OCI-M2 (cell line): ENCODE data around the gene TAL2.
"Not testable (repeated sequence)": the region's sequence is repeated elsewhere in the genome, so short reads cannot be mapped to it uniquely, and the experiment has no call there.

ENCODE experiments used
- DNase-seq: peaks from one replicate; lab custom pipeline; 2025; ENCODE audit not compliant: unreplicated experiment; lab: John Stamatoyannopoulos, UW

TAL2 gene

DNA sequence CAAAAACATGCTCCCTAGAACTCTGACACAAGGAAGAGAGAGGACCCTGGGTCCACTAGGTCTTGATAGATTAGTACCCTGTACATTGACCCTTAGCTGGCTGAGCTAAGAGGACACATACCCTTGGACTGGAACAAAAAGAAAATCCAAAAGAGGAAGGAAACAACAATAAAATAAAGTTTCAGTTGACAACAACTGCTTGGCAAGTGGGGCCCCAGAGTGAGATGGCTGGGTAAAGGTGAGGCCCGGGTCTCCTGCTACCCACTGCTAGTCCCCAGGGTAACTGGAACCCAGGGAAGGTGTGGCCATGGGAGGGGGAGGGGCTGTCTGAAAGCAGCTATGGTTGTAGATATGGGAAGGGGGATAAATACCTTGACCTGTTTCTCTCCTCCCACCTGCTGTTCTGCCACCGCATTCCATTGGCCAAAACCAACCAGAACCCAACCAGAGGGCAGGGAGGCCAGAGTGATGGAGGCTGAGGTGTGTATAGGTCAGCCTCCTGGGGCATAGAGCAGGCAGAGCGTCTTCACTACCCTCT lies 11.7 kb downstream of the TAL2 start:
- no peak for DNase-seq

DNA sequence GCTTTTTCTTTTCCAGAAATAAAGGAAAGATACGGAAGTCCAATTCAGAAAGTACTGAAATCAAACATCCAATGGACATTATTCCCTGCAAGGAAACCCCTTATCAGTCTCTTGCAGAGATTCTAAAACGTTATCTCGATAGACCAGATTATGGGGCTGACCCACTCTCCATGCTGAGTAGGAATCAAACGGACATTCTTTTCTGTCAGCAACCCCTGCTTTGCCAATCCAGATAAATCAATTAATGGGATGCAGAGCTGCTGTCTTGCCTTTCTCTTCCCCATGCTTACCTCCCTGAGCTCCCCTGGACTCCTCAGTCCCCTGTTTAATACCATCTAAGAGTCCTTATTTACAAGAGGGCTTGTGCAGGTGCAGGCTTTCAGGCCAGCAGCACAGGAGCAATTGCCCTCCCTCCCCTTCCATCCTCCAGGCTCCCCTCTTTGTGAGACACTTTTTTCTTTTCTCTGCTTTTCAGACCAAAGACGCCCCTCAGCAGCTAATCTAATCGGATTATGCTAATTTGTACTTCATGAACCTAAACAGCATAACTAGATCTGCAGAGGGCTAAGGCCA lies 14.2 kb downstream of the TAL2 start:
- no peak for DNase-seq

DNA sequence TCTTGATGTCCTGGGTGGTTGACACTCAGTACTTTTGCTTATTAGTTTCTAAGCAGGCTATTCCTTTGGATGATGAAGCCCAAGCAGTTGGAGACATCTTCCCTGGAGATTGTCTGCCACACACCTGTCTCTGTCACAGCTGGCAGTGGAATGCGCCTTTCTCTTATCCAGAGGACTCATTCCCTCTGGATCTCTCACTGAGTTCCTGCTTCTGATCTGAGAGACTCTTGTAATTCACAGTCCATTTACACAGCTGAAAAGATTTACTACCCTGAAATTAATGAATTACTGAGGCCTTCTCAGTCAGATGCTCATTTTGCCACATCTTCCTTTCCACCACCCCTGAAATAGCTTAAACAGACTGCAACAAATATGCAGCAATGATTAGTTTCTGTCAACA lies 15.9 kb downstream of the TAL2 start:
- no peak for DNase-seq

DNA sequence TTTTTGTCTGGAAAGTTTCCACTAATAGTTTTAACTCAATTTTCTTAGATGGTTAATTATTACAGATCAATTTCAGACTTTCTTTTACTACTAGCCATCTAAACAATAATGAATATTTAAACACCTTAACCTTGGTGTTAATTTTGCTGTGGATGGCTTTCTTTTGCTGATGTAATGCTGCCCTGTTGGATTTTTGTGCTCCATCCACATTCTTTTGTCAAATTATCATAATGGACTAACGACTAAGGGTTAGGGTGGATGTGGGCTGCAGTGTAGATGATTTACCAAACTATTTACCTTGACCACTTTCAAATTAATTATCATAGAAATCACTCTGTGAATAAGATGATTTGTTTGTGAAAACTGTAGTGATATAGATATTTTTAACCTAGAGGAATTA lies 16.5 kb downstream of the TAL2 start:
- DNase-seq: no peak

DNA sequence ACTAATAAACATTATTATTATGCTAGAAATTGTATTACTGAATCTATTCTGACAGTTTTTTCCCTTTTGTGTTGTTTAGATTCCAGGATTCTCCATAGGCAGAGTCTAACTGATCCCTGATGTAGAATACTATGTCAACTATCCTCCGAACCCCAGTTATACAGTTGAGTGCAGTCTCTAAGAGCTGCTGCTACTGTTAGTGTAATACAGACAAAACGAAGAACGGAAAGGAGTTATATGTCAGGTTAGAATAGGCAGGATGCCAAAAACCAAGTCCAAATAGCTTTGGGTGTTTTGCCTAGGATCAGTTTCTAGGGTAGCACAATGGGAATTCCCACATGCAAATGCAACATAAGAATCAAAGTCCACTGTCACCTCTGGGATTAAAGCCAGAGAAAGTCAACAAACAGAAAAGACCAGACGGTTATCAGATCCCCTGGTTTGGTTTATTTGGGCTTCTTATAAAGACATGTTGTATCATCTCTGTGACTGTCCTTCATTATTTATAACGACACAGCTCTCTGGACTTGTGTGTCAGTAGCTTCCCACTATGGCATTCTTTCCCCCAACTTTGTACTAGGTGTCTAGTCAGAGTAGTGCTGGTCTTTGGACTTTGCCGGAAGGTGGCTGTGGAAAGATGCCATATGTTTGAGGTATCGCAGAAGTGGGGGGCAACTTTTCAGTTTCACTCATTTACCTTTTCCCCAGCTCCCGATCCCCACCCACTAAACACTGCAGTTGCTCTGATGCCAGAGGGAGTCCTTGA lies 17.2 kb downstream of the TAL2 start:
- DNase-seq: no peak

DNA sequence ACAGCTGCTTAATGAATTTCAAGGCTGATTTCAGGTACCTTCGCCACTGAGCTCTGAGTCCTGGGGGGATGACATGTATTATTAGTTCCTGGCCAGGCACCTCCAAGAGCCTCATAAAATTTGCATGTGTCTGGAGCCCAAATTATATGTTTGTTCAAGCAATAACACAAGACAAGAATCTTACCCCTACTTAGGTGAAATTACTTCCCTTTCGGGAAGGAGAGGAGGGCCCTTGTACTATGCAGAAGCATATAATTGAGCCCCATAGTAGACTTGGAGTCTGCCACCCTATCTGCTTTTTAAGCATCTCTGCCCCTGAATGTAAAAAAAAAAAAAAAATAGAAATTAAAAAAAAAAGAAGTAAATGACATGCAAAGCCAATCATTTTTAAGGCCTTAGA lies 19.1 kb downstream of the TAL2 start:
- no peak for DNase-seq

DNA sequence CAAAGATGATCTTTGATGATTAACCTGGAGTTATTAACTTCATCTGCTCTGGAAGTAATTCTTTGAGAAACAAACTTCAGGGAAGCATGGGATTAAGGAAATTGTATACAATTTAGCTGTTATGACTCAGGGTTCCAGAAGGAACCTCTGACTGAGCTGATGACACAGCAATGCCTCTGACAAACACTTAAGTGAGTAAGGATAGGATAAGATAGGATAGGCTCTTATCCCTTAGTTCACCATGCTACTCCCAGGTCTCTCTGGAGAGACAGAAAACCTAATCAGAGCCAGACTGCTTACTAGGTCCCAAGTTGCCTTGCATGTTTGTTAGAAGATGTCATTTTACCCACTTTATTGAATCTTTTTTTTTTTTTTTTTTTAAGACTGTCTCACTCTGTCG lies 19.5 kb downstream of the TAL2 start:
- DNase-seq: peak; percentile 23

DNA sequence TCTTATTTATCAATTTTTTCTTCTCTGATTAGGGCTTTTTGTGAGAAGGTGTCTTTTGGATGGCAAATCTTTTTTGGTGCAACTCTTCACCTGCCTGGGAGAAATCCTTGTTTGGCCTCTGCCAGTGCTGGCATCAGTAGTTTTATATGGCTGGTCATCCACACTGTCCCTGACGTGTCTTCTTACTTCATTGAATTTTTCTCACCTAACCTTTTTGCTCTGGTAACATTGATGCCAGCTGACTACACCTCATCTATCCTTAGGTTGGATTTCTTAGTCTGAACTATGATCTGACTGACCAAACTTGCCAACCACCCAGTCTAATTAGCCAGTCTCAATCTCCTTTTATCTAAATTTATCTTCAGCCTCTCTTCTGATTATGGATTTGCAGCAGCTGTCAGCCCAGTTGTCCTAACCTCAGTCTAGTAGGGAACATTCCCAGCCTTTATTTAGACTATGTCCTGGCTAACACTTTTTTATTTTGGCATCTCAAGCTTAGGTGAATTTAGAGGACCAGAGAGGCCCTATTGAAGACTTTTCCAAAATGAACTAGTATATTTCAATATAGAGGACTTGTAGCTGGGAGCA lies 21.5 kb downstream of the TAL2 start:
- no peak for DNase-seq

DNA sequence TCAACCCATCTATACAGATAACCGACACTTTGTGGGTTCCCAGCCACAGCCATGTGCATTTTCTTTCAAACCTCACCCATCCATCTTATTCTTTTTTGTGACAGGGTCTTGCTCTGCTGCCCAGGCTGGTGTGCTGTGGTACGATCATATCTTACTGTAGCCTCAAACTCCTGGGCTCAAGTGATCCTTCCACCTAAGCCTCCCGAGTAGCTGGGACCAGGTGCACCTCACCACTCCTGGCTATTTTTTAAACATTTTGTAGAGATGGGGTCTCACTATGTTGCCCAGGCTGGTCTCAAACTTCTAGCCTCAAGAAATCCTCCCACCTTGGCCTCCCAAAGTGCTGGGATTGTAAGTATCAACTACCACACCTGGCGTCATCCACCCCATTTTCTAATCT lies 24.7 kb downstream of the TAL2 start:
- DNase-seq: no peak

DNA sequence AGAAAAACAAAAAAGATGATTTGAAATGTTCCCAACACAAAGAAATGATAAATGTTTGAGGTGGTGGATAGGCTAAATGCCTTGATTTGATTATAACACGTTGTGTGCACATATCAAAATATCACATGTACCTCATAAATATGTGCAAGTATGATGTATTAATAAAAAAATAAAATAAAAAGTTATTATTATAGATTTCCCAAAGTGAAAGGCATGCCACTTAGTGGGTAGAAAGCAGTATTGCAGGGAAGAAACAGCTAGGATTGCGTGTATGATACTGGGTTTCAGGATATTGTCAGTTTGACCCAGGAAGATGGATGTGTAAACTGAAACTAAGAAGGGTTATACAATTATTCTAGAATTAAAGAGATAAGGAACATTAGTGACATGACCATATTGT lies 28.5 kb downstream of the TAL2 start:
- no peak for DNase-seq

DNA sequence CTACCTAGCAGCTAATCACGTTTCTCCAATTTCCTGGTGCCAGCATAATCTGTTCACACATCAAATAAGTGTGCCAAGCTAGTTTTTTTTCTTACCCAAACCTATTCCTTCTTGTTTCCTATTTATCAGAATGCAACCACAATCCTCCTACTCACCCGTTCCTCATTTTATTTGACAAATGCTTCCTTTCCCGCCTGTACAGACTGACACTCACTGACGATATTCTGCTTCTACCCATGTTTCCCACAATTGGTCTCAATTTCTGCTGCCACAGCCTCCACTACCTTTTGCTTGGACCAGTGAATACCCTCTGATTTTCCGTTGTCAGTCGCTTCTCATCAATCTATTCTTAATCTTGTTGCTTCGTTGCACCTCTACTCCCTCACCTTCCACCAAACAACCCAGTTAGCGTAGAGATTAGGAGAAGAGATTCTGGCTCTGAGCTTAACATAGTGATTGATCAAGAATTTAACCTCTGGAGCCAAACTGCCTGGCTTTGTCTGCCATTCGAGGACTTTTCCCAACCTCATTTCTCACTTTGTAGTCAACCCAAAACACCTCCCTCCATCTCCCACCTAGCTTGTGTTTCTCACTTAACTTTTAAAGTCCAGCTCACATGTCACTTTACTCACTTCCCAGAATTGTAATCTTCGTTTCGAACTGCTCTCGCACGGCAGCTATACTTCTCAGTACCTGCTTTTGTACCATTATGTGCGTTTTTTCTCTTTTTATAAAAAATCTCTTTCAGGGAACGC lies 31.4 kb downstream of the TAL2 start:
- DNase-seq: no peak

DNA sequence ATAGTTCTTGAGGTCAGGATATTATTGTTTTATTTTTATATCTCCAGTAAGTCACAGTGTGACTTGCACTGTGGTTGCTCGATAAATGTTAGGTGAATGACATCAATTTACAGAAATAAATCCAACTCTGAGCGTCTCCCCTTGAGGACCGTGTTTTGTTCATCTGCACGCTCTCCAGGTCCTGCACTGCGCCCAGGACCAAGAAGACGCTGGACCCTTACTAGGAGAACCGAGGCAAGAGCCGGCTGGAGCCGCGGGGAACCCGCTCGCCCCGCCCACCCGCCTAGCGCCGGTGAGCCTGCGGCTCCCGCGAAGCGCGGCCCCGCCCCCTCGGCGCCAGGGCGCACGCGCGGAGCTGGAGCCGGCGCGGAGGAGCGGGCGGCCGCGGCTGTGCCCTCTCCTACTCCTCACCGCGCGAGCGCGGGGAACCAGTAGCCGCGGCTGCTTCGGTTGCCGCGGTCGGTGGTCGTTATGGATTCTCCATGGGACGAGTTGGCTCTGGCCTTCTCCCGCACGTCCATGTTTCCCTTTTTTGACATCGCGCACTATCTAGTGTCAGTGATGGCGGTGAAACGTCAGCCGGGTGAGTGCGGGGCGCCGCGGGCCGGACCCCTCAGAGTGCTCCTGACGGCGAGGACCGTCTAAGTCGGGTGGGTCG lies 32.1 kb downstream of the TAL2 start, which contains the start of gene TMEM38B:
TSS of gene TMEM38B (plus strand) at position 352 of the 658 bp plus-strand sequence. CDS start at position 472, 120 bp downstream.
- DNase-seq: no peak

DNA sequence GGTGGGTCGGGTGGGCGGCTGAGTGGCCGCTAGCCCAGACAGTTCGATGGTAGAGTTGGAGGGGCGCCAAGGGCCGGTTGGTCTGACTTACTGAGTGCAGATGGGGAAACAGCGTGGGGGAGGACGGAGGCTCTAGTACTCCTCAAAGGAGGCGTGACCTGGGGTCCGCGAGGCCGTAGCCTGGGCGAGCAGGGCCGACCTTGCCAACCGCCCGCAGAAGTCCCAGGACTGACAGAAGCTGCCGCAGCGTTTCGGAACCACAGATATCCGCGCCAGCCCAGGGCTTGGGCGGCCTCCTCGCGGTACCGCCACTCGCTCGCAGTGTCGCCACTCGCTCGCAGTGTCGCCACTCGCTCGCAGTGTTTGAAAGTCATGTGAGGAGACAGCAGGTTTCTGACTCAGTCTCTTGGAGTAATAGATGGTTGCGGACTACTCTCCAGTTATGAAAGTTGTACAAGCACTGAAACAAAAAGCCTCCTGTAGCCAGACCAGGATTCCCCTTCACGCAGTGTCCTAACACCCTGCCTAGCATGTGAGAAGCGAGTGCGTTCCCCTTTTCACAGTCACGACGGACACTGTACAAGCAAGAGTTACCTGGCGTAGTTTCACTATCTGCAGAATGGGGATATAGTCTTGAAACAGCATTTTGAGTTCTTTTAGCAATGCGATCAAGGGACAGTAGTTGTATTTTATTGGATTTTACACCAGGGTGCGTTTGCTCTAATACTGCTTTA lies 32.8 kb downstream of the TAL2 start:
- DNase-seq: peak; percentile 65

DNA sequence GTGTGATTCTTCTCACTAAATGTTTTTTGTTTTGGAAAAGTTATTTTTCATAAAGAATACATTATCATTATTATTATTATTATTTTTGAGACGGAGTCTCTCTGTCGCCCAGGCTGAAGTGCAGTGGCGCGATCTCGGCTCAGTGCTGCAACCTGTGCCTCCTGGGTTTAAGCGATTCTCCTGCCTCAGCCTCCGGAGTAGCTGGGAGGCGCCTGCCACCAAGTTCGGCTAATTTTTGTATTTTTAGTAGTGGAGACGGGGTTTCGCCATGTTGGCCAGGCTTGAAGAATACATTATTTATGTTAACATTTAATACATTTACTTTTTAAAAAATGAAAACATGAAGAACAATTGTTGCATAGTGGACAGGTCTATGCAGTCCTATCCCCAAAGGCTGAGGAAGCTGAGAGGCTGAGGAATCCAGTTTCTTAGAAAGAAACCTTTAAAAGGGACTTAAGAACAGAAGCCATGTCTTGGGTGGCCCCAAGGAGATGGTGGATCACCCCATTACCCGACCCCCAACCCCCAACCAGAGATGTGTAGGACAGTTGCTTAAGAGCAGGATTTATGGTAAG lies 34.0 kb downstream of the TAL2 start:
- DNase-seq: no peak

DNA sequence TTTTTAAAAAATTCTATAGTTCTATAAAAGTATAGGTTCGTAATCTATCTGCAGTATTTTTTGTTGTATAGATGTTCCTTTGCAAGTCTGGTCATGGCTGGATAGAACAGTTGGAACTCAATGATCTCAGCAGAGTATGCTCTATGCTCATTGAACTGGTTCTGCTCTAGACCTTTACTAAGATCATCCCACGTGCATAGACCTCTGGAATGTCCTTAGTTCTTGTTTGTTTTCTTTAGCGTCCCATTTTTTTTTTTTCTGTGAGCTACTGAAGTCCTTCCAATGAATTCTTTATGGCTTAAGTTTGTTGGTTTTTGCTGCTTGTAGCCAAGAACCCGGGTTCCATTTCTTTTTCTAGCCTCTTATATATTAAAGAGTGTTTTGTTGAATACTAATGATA lies 35.6 kb downstream of the TAL2 start:
- no peak for DNase-seq

DNA sequence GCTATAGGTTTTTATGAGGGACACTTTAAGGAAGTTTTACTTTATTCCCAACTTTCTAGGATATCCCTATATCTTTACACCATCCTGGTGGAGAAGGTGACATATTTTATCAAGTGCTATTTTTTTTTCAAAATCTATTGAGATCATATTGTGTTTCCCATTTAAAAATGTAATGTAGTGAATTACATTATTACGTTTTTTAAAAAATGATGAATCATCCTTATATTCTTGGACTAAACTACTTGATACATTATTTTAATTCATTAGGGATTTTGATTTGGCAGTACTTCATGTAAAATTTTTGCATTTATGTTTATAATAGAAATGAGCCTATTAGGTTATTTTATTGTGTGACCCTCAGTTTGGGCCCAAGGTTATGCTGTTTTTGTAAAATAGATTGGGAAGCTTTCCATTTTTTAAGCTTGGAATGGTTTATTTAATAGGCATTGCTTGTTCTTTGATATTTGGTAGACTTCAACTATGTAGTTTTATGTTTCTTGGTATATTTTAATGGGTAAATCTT lies 36.2 kb downstream of the TAL2 start:
- no peak for DNase-seq

DNA sequence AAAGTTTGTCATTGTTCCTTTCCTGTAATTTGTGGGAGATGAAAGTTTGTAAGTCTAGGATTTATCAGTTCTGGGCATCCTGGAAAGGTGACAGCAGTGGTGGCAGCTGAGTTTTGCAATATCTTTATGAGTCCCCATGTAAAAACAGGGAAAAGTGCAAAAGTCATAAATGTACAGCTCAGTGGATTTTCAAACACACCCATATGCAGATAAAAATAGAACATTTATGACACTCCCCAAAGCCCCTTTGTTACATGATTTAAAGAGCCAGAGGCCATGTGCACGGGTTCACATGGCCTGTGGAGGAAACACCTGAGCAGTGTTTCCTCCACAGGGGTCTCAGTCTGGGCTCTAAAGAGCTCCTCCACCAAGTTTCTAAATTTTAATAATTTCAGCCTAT lies 38.4 kb downstream of the TAL2 start:
- DNase-seq: no peak

DNA sequence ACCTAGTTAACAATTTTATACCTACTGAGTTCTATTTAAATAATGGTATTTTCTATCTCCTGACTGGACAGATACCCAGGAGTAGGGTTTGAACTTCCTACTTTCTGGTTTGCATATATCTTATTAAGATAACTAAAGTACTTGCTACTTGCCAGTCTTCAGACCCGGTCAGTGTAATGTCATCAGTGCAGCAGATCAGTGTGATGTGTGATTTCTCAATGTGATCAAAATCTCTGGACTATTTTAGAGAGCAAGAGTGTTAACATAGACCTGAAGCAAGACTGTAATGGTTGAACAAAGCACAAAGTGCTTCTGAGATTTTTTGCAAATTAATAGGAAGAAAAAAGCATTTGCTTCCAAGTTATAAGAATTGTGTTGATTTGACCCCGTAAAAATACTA lies 38.9 kb downstream of the TAL2 start:
- DNase-seq: no peak

DNA sequence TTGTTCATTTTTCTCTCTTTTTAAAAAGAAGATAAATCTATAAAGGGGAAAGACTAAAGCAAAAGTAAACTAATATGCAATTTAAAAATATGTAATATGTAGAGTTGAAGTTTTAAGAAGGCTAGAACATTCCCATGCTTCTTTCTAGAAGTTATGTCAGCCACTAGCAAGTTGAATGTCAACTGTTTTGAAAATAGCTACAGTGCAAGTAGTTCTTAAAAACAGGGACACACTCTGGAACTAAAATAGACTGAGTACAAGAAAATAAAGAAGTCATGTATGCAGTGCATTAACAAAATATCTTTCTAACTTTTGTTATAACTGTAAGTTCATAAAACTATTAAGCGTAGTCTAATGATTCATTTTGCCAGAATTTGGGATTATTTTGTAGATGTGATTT lies 40.0 kb downstream of the TAL2 start:
- DNase-seq: no peak

DNA sequence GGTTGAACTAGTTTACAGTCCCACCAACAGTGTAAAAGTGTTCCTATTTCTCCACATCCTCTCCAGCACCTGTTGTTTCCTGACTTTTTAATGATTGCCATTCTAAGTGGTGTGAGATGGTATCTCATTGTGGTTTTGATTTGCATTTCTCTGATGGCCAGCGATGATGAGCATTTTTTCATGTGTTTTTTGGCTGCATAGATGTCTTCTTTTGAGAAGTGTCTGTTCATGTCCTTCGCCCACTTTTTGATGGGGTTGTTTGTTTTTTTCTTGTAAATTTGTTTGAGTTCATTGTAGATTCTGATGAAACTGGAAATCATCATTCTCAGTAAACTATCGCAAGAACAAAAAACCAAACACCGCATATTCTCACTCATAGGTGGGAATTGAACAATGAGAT lies 41.4 kb downstream of the TAL2 start:
- not testable (repeated sequence) for DNase-seq
